Transverse colon (tissue), 4 donors: ENCODE results near the gene CLBA1. TPM values are rescaled to one million over a fixed set of nuclear protein-coding genes. Genes with fewer than 3 reads are reported as not detected.
"Not testable (repeated sequence)": the region's sequence is repeated elsewhere in the genome, so short reads cannot be mapped to it uniquely, and the experiment has no call there.

ENCODE experiments used
- DNase-seq: peaks from one replicate; pipeline ENCODE4 v3.0.0-alpha.2; 2019
- H3K27ac ChIP-seq, 4 donors: fragments of 200-600 bp; sonication (generic); 2 replicates each; pipeline ENCODE4 v1.5.1; 2016 to 2018; ENCODE audit warnings: inconsistent platforms in 4 of 4
- H3K27me3 ChIP-seq: fragments of 200-600 bp; sonication (generic); 2 replicates; pipeline ENCODE4 v1.5.1; 2017; ENCODE audit warnings: inconsistent platforms
- H3K36me3 ChIP-seq, 4 donors: fragments of 200-600 bp; sonication (generic); 2 replicates each; pipeline ENCODE4 v1.5.1; 2017 to 2019; ENCODE audit warnings: inconsistent platforms in 4 of 4
- H3K4me1 ChIP-seq, 4 donors: fragments of 200-600 bp; sonication (generic); 2 replicates each; pipeline ENCODE4 v1.5.1; 2017 to 2020; ENCODE audit warnings: inconsistent platforms in 4 of 4
- H3K4me3 ChIP-seq, 4 donors: fragments of 200-600 bp; sonication (generic); 1 replicate in 1 of 4; 2 replicates in 3 of 4; pipeline versions ENCODE4 v1.5.1 to v1.6.1; 2017 to 2019; ENCODE audit warnings: inconsistent platforms in 4 of 4
- H3K9me3 ChIP-seq, 2 donors: fragments of 200-600 bp; sonication (generic); 2 replicates each; pipeline ENCODE4 v1.5.1; 2017 to 2019; ENCODE audit warnings: inconsistent platforms in 2 of 2
- CTCF ChIP-seq, 5 experiments: fragments of 200-600 bp in 3 of 5; fragments of 450-650 bp in 2 of 5; sonication (generic) in 3 of 5; IDR thresholded peaks; 1 replicate in 2 of 5; 2 replicates in 3 of 5; pipeline ENCODE4 v1.5.1; 2016 to 2017; ENCODE audit warnings: antibody characterized with exemption in 5 of 5, inconsistent platforms in 3 of 5, mild to moderate bottlenecking in 2 of 5, moderate library complexity in 1 of 5
- EP300 ChIP-seq: sonication (generic); formaldehyde crosslinking; IDR thresholded peaks from one replicate; pipeline ENCODE4 v1.6.1; 2017; ENCODE audit warnings: antibody characterized with exemption, low read depth
- POLR2A ChIP-seq: fragments of 450-650 bp; IDR thresholded peaks from one replicate; pipeline ENCODE4 v1.6.1; 2016; ENCODE audit warnings: antibody characterized with exemption, mild to moderate bottlenecking, moderate library complexity
- POLR2AphosphoS5 ChIP-seq, 3 donors: sonication (generic); formaldehyde crosslinking; IDR thresholded peaks; one replicate each; pipeline ENCODE4 v1.6.1; 2016; ENCODE audit warnings: antibody characterized with exemption in 3 of 3
- WGBS, 2 donors: methylation state at CpG; one replicate each; pipeline ENCODE4 v1.1.5; 2018; ENCODE audit warnings: low coverage in 1 of 2; 5-methylcytosine and 5-hydroxymethylcytosine counted together
- in situ Hi-C, 4 donors: fragments of 200-750 bp; cut with MboI; loops; one replicate each; pipeline versions ENCODE4 v1.15.0 to v1.15.1; 2017; ENCODE audit warnings: low sequenced_read_pairs in 3 of 4, low pct_ligation_motif_present in 1 of 4, low pct_unique_long_range_greater_than_20kb in 1 of 4
- intact Hi-C: fragments of 100-400 bp; cut with DNase I; formaldehyde crosslinking; loops from one replicate; pipeline ENCODE4 v1.15.1; 2023; ENCODE audit warnings: low total_unique reads
- total RNA-seq, 4 donors: library from RNA; depleted of rRNA; stranded (reverse); fragments of >200 nt; gene quantifications; one replicate each; pipeline ENCODE4 v1.1.0, GENCODE V29; 2016

CLBA1 gene
- total RNA-seq, 4 donors from 2014 or later = 0.40 to 6.7 (median 5.3) TPM

- not testable (repeated sequence) for H3K36me3 ChIP-seq, H3K4me1 ChIP-seq
- WGBS, 2 donors = 81% methylated on average over 26 of the region's 43 CpGs; no CpG with 5 or more reads in 1 of the 2 donors
Observed at GRCh38 chr14:104945986-104946965, 39.3 kb upstream of the CLBA1 start.

DNA sequence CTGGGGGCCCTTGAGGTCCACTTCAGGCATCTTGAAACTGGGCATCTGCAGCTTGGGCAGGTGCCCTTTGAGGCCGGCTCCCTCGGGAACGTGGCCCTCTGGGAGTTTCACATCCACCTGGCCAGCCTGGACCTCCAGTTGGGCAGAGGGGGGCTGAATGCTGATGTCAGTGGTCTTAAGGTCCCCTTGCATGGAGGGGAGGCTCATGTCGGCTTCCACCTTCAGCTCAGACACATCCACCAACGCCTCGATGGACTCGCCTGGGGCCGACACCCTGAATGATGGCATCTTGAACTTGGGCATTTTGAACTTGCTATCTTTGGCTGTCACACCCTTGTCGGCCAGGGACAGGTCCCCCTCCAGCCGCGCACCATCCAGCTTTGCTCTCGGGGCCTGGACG is 38.4 kb upstream of the CLBA1 start:
- WGBS, 2 donors = 90% methylated on average over 13 of the region's 13 CpGs; no CpG with 5 or more reads in 1 of the 2 donors
- H3K4me1 ChIP-seq, H3K27me3 ChIP-seq, in situ Hi-C loops, H3K4me3 ChIP-seq, H3K36me3 ChIP-seq, H3K27ac ChIP-seq, intact Hi-C loops, H3K9me3 ChIP-seq, DNase-seq: not testable (repeated sequence)

More at GRCh38 chr14:104945986-104946965, 39.3 kb upstream of the CLBA1 start:
- H3K9me3 ChIP-seq, DNase-seq, intact Hi-C loops, H3K27ac ChIP-seq, H3K27me3 ChIP-seq, H3K4me3 ChIP-seq, in situ Hi-C loops: not testable (repeated sequence)

- intact Hi-C loops, H3K4me1 ChIP-seq, H3K9me3 ChIP-seq, H3K27ac ChIP-seq, DNase-seq, H3K36me3 ChIP-seq, H3K4me3 ChIP-seq, H3K27me3 ChIP-seq, in situ Hi-C loops: not testable (repeated sequence)
- WGBS, 2 donors = 89% methylated on average over 28 of the region's 35 CpGs; no CpG with 5 or more reads in 1 of the 2 donors
Observed at GRCh38 chr14:104947881-104948735, 37.5 kb upstream of the CLBA1 start.

DNA sequence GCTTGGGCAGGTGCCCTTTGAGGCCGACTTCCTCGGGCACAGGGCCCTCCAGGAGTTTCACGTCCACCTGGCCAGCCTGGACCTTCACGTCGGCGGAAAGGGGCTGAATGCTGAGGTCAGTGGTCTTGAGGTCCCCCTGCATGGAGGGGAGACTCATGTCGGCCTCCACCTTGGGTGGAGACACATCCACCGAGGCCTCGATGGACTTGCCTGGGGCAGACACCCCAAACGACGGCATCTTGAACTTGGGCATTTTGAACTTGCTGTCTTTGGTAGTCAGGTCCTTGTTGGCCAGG is 36.9 kb upstream of the CLBA1 start:
- H3K36me3 ChIP-seq = no peaks in the 10 kb centered on the region
- DNase-seq = no peak
- in situ Hi-C loops = no loop called here
- no peaks in the 10 kb centered on the region for H3K9me3 ChIP-seq
- H3K27ac ChIP-seq = no peak overlapping the region
- intact Hi-C loops = no loop called here
- TF ChIP-seq POLR2AphosphoS5 (IDR thresholded peaks at IDR 0.05) (no peak), POLR2A (no peak), CTCF (IDR thresholded peaks at IDR 0.05) (no peak), EP300 (no peak)
- 88% methylated on average over 6 of the region's 11 CpGs; no CpG with 5 or more reads in 1 of the 2 donors for WGBS, 2 donors
- no peak overlapping the region for H3K4me3 ChIP-seq
- no peaks in the 10 kb centered on the region for H3K27me3 ChIP-seq
- H3K4me1 ChIP-seq = no peaks in the 10 kb centered on the region

- H3K4me3 ChIP-seq, H3K27ac ChIP-seq, H3K36me3 ChIP-seq, DNase-seq, H3K4me1 ChIP-seq, H3K27me3 ChIP-seq, in situ Hi-C loops, H3K9me3 ChIP-seq, intact Hi-C loops: not testable (repeated sequence)
- 86% methylated on average over 24 of the region's 24 CpGs; no CpG with 5 or more reads in 1 of the 2 donors for whole genome bisulfite sequencing, 2 donors
Observed at GRCh38 chr14:104949406-104949955, 36.1 kb upstream of the CLBA1 start.

DNA sequence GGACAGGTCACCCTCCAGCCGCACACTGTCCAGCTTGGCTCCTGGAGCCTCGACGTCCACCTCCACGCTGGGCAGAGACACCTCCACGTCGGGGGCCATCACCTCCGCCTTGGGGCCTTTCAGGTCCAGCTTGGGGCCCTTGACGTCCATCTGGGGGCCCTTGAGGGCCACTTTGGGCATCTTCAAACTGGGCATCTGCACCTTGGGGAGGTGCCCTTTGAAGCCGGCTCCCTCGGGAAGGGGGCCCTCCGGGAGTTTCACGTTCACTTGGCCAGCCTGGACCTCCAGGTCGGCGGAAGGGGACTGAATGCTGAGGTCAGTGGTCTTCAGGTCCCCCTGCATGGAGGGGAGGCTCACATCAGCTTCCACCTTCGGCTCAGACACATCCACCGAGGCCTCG is 35.6 kb upstream of the CLBA1 start:
- no peaks in the 10 kb centered on the region for H3K27me3 ChIP-seq
- H3K36me3 ChIP-seq = no peaks in the 10 kb centered on the region
- 84% methylated on average over 10 of the region's 17 CpGs; no CpG with 5 or more reads in 1 of the 2 donors for WGBS, 2 donors
- no peak overlapping the region for H3K27ac ChIP-seq
- intact Hi-C loops (no loop called here), in situ Hi-C loops (no loop called here)
- TF ChIP-seq CTCF (IDR thresholded peaks at IDR 0.05) = no peak
- TF ChIP-seq EP300 = no peak
- TF ChIP-seq POLR2A = no peak
- TF ChIP-seq POLR2AphosphoS5 (IDR thresholded peaks at IDR 0.05) = no peak
- H3K4me3 ChIP-seq = no peak overlapping the region
- no peak for DNase-seq
- no peaks in the 10 kb centered on the region for H3K9me3 ChIP-seq
- no peaks in the 10 kb centered on the region for H3K4me1 ChIP-seq

DNA sequence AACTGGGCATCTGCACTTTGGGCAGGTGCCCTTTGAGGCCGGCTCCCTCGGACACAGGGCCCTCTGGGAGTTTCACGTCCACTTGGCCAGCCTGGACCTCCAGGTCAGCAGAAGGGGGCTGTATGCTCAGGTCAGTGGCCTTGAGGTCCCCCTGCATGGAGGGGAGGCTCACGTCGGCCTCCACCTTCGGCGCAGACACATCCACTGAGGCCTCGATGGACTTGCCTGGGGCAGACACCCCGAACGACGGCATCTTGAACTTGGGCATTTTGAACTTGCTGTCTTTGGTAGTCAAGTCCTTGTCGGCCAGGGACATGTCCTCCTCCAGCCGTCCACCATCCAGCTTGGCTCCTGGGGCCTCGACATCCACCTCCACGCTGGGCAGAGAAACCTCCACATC is 34.9 kb upstream of the CLBA1 start:
- WGBS, 2 donors = 82% methylated on average over 14 of the region's 15 CpGs; no CpG with 5 or more reads in 1 of the 2 donors
- H3K27ac ChIP-seq, H3K36me3 ChIP-seq, H3K4me3 ChIP-seq, H3K9me3 ChIP-seq, intact Hi-C loops, H3K27me3 ChIP-seq, in situ Hi-C loops, H3K4me1 ChIP-seq, DNase-seq: not testable (repeated sequence)
